Measurements from ENCODE around the gene RTEL1. TPM values are rescaled to one million over a fixed set of nuclear protein-coding genes. Genes with fewer than 3 reads are reported as not detected.

RTEL1 gene
- total and polyA plus RNA-seq, 9 of the 15 experiments (the other 6 are each of a cell fraction or from before 2014, with no cell fraction given) = 0.36 to 61.0 (median 17.9) TPM

DNA sequence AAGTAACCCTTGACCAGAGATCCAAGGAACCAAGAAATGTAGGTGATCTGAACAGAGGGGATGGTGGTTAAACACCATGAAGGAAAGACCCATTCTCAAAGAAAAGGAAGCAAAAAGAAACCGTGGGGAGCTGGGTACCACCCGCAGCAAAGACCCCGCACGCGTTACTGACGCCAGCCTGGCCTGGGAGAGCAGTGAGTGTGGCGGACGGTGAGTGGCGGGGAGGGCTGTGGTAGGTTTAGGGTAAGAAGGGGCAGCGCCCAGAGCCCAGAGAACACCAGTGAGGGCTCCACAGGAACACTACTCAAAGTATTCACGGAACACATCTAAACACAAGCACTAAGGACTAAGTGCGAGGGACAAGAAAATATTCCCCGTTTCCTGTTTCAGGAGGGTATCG is 35.4 kb upstream of the RTEL1 start:
- FAIRE-seq (no peak), DNase-seq (ENCODE audit: extremely low read depth in 1 of 4, low spot score in 3 of 4) (no peak), ATAC-seq (no peak)
- Histone ChIP-seq H3K4me3 (no peak overlapping the region), H4K20me1 (replicated peaks; ENCODE audit: control insufficient read depth, insufficient read depth, low read length) (no peaks in the 10 kb centered on the region), H3K27ac (ENCODE audit: extremely low read depth, low read depth, low read length) (no peak overlapping the region), H3K79me2 (ENCODE audit: control insufficient read depth, insufficient read depth, low read length) (peaks cover 70% of the 10 kb centered on the region), H3K4me1 (replicated peaks in 1 of 2; ENCODE audit: control insufficient read depth in 2 of 2, insufficient read depth in 2 of 2, low read length in 2 of 2) (peaks cover 3 to 32% of the 10 kb centered on the region in 2 experiments; a peak in 3 of 5 replicates), H3K4me2 (ENCODE audit: insufficient read depth, low read length) (no peak overlapping the region), H3K9me1 (ENCODE audit: control insufficient read depth, insufficient read depth, low read length) (no peaks in the 10 kb centered on the region), H3K9me3 (replicated peaks; ENCODE audit: control insufficient read depth, insufficient read depth, low read depth, low read length) (no peaks in the 10 kb centered on the region), H3K27me3 (ENCODE audit: control insufficient read depth in 2 of 2, insufficient read depth in 2 of 2, low read length in 2 of 2) (no peaks in the 10 kb centered on the region), H3K9ac (ENCODE audit: insufficient read depth in 1 of 2, low read depth in 2 of 2, low read length in 2 of 2) (0 out of 4 replicates have a peak overlapping the region, but pooled peaks of 1 of the 2 experiments have one; percentile 38), H2AFZ (ENCODE audit: low read depth, low read length) (no peak overlapping the region), H3K36me3 (ENCODE audit: control insufficient read depth, insufficient read depth, low read length) (peaks cover 21% of the 10 kb centered on the region; the same call in 2 of the 3 replicates)
- intact Hi-C loops (cut with micrococcal nuclease) = no loop called here
- 91% methylated on average over 14 of the region's 14 CpGs for WGBS (ENCODE audit: insufficient coverage, low coverage, missing lambda C conversion rate)
- ChIA-PET CTCF (ENCODE audit: low intra/inter-chr PET ratio) (no interaction called here), POLR2A (interaction anchor here (1.2 kb wide), 1 partner anchor 12 kb away, joined by 3 read pairs; no protein-coding TSS in a partner anchor)
- in situ Hi-C loops (cut with MboI) = no loop called here
- BruUV-seq (replicated peaks) = no TSS peak
- TF ChIP-seq, protein P1, sequence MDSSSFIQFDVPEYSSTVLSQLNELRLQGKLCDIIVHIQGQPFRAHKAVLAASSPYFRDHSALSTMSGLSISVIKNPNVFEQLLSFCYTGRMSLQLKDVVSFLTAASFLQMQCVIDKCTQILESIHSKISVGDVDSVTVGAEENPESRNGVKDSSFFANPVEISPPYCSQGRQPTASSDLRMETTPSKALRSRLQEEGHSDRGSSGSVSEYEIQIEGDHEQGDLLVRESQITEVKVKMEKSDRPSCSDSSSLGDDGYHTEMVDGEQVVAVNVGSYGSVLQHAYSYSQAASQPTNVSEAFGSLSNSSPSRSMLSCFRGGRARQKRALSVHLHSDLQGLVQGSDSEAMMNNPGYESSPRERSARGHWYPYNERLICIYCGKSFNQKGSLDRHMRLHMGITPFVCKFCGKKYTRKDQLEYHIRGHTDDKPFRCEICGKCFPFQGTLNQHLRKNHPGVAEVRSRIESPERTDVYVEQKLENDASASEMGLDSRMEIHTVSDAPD (CRISPR knock-in tag; IDR thresholded peaks at IDR 0.05) = no peak
- no peak for TF ChIP-seq ELF1 (tag; IDR thresholded peaks at IDR 0.05)
- no peak for TF ChIP-seq LCOR (CRISPR knock-in tag; IDR thresholded peaks at IDR 0.05)
- TF ChIP-seq, protein P2, sequence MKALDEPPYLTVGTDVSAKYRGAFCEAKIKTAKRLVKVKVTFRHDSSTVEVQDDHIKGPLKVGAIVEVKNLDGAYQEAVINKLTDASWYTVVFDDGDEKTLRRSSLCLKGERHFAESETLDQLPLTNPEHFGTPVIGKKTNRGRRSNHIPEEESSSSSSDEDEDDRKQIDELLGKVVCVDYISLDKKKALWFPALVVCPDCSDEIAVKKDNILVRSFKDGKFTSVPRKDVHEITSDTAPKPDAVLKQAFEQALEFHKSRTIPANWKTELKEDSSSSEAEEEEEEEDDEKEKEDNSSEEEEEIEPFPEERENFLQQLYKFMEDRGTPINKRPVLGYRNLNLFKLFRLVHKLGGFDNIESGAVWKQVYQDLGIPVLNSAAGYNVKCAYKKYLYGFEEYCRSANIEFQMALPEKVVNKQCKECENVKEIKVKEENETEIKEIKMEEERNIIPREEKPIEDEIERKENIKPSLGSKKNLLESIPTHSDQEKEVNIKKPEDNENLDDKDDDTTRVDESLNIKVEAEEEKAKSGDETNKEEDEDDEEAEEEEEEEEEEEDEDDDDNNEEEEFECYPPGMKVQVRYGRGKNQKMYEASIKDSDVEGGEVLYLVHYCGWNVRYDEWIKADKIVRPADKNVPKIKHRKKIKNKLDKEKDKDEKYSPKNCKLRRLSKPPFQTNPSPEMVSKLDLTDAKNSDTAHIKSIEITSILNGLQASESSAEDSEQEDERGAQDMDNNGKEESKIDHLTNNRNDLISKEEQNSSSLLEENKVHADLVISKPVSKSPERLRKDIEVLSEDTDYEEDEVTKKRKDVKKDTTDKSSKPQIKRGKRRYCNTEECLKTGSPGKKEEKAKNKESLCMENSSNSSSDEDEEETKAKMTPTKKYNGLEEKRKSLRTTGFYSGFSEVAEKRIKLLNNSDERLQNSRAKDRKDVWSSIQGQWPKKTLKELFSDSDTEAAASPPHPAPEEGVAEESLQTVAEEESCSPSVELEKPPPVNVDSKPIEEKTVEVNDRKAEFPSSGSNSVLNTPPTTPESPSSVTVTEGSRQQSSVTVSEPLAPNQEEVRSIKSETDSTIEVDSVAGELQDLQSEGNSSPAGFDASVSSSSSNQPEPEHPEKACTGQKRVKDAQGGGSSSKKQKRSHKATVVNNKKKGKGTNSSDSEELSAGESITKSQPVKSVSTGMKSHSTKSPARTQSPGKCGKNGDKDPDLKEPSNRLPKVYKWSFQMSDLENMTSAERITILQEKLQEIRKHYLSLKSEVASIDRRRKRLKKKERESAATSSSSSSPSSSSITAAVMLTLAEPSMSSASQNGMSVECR (CRISPR knock-in tag; IDR thresholded peaks at IDR 0.05) = no peak
- no peak for TF ChIP-seq ZNF785 (CRISPR knock-in tag; IDR thresholded peaks at IDR 0.05)
- TF ChIP-seq ZNF696 (CRISPR knock-in tag; conservative IDR thresholded peaks at IDR 0.05) = no peak
- TF ChIP-seq, protein P3, sequence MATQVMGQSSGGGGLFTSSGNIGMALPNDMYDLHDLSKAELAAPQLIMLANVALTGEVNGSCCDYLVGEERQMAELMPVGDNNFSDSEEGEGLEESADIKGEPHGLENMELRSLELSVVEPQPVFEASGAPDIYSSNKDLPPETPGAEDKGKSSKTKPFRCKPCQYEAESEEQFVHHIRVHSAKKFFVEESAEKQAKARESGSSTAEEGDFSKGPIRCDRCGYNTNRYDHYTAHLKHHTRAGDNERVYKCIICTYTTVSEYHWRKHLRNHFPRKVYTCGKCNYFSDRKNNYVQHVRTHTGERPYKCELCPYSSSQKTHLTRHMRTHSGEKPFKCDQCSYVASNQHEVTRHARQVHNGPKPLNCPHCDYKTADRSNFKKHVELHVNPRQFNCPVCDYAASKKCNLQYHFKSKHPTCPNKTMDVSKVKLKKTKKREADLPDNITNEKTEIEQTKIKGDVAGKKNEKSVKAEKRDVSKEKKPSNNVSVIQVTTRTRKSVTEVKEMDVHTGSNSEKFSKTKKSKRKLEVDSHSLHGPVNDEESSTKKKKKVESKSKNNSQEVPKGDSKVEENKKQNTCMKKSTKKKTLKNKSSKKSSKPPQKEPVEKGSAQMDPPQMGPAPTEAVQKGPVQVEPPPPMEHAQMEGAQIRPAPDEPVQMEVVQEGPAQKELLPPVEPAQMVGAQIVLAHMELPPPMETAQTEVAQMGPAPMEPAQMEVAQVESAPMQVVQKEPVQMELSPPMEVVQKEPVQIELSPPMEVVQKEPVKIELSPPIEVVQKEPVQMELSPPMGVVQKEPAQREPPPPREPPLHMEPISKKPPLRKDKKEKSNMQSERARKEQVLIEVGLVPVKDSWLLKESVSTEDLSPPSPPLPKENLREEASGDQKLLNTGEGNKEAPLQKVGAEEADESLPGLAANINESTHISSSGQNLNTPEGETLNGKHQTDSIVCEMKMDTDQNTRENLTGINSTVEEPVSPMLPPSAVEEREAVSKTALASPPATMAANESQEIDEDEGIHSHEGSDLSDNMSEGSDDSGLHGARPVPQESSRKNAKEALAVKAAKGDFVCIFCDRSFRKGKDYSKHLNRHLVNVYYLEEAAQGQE (IDR thresholded peaks at IDR 0.05; ENCODE audit: borderline replicate concordance) = no peak
- TF ChIP-seq, protein P3 (CRISPR knock-in tag; IDR thresholded peaks at IDR 0.05; ENCODE audit: low read depth) = no peak
- TF ChIP-seq SMARCA5 (IDR thresholded peaks at IDR 0.05) = no peak
